HG03520 (cell line): Measurements from ENCODE around the gene ARHGEF17.

Experiments
- ATAC-seq: cut with Tn5 transposase; IDR thresholded peaks from one replicate; pipeline ENCODE4 v1.9.1; 2021; ENCODE audit warnings: mild to moderate bottlenecking, moderate library complexity; ENCODE audit not compliant: unreplicated experiment

ARHGEF17 gene

GRCh38 chr11:73391665-73392064 is 83.6 kb downstream of the ARHGEF17 start:
- ATAC-seq, result no peak

GRCh38 chr11:73392108-73393010 is 84.3 kb downstream of the ARHGEF17 start:
- ATAC-seq, result no peak

GRCh38 chr11:73393011-73393380 is 84.9 kb downstream of the ARHGEF17 start:
- ATAC-seq, result no peak

DNA sequence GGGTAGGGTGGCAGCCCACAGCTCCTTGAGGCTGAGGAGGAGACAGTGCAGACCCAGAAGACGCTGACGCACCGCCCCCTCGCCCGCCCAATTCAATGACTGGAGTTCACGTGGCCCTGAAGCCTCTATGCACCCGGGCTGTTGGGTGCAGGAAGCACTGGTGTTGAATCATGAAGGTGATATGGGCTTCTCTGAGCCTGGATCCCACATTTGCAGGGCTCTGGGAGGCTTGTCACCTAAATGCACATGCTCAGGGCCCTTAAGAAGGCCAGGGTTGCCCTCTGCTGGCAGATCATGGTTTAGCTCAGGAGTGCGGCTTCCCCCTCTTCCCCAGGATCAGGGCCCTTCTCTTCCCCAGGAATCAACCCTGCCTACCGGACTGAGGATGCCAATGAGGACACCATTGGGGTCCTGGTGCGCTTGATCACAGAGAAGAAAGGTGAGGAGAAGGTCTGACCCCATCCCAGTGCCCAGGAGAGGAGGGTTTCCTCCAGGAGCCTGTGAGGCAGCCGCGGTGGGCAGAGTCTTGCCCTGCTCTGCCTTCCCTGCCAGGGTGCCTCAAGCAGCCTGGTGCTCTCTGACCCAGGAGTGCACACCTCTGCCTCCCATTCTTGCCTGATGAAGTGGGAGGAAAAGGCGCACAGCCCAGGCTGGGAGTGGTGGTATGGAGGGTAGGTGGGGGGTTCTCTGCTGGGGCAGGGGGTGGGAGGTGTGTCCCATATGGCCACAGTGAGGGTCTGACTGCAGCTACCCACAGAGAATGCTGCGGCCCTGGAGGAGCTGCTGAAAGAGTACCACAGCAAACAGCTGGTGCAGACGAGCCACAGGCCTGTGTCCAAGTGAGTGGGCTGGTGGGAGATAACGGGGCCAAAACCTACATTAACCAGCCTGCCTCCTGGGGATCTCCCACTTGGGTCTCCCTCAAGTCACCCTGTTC is 85.7 kb downstream of the ARHGEF17 start:
- ATAC-seq, result no peak

- ATAC-seq, result no peak
Observed at GRCh38 chr11:73394416-73395296, 86.6 kb downstream of the ARHGEF17 start.

DNA sequence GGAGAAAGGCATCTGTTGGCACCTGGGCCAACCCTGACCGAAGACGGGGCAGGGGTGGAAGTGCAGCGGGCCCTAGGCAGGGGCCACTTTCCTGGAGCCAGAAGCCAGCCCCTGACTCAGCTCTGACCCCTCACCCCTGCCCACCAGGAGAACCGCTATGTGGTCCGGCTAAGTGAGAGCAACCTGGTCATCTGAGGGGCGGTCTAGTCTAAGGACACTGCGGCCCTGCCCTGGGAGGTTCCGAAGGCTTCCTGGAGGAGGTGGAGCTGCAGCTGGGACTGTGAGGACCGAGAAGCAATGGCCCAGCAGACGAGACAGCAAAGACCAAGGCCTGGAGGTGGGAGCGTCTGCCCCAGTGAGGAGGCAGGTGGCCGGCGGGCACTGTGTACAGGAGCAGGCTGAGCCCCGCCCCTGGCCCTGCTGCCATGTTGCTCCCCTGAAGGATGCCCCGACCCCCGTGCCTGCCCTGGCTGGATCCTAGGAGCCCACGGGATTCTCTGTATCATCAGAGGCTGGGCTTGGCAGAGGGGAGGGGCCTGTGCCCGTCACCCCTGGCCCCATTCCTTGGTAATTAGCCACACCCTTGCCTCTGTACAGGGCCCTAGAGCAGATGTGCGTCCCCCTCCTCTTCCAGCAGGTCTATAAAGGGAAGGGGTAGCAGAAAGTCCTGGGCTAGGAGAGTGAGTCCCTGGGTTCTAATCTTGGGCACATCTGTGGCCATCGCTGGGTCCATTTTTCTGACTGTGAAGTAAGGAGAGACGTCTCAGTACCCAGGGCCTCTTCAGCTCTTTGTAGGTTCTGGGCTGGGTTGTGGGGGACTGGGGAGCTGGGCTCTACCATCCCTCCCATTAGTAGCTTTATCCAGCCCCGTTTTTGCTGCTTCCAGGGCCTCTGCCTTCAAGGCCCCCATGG is 87.5 kb downstream of the ARHGEF17 start:
- ATAC-seq, result no peak

DNA sequence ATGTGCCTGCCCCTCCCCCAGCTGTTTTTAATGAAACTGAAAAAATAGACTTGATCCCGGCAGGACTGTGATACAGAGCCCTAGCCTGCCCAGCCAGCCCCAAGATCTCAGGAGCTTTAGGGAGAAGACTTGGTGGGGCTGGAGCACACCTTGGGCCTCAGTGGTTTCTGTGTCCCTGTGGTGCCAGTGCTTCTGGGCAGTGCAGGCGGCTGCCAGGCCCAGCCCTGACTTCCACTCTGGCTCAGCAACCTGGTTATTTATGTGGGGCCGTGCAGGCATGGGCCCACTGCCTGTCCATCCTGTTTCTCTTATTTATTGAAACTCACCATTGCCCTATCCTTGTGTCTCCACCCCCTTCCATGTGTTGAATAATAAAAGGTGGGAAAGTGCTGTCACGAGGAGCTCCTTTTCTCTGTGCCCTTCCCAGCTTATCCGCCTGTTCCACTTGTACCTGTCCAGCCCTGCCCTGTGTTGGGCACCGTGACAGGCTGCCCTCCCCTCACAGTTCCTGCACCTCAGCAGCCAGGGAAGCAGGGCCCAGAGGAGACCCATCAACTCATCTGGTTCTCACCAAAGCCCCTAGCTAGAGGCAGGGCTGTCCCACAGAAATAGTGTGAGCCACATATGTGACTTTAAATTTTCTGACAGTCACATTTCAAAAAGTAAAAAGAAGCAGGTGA is 88.3 kb downstream of the ARHGEF17 start:
- ATAC-seq, result no peak

GRCh38 chr11:73396985-73397384 is 88.9 kb downstream of the ARHGEF17 start:
- ATAC-seq, result no peak

DNA sequence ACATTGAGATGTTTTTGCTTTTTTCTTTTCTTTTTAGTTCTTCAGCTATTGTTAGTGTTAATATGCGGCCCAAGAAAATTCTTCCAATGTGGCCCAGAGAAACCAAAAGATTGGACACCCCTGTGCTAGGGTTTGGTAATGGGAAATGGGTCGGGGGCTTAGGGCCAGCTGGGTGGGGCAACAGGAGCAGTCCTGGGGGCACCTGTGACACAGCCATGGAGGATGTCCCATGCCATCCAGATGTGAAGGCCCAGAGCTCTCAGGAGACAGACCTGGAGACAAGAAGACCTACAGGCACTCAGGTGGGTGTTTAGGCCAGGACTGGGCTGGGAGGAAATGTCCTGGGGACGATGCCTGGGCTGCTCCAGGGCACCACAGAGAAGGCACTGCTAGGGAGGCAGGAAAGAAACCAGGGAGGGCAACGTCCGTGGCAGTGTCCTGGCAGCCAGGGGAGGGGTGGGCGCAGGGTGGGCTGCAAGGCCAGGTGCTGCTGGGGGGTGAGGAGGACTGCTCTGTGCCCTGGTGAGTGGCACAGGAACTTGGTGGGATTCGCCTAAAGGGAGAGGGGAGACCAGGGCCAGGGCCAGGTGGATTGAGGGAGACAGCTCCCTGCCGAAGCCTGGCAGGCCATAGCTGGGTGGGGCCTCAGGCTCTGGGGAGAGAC is 89.5 kb downstream of the ARHGEF17 start:
- ATAC-seq, result no peak

DNA sequence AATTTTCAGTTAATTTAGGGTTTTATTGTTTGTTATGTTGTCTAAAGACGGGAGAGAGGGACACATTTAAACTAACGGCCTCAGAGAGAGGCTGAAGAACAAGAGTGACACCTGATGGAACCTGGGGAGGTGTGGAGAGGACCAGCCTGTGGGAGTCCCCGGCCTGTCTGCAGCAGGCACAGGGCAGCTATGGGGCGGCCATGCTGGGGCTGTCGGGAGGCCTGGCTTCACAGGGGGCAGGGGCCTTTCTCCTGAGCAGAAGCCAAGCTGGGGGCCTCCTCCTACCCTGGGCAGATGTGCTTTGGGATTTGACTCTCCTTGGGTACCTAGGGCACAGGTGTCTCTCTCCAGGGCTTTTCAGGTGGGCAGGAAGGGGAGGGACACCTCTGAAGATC is 90.1 kb downstream of the ARHGEF17 start:
- ATAC-seq, result no peak

DNA sequence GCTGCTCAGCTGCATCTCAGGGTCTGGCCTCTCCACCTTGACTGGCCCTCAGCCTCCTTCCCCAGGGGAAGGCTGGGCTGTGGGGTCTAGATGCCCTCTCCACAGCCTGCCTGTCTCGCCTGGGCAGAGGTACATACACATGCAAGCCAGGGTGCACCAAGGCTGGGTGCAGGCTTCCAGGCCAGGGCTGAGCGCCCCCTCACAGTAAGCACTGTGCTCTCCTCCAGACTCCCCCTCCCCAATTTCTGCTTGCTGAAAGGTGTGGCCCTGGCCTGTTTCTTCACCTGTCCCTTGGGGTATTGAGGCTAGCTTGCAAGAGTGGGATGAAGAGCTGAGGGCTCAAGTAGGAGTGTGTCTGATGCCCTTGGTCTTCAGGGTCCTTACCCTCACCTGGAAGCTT is 90.6 kb downstream of the ARHGEF17 start:
- no peak for ATAC-seq

DNA sequence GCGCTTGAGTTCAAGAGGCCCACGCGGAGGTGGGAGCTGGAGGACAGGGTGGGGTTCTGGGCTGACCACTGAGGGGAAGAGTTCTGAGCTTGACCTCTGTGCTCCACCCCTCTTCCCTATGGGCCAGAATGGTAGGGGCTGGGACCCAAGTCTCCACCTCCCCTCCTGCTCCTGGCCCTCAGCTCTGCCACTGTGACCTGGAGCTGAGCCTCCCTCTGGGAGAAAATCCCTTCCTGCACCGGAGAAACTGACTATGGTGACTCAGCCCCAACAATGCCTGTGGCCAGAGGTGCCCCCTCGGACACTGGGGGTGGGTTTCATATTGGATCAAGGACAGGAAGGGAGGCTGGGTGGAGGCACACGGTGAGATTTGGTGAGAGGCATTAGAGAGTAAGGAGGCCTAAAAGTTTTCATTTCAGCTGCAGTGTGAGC is 91.1 kb downstream of the ARHGEF17 start:
- no peak for ATAC-seq

DNA sequence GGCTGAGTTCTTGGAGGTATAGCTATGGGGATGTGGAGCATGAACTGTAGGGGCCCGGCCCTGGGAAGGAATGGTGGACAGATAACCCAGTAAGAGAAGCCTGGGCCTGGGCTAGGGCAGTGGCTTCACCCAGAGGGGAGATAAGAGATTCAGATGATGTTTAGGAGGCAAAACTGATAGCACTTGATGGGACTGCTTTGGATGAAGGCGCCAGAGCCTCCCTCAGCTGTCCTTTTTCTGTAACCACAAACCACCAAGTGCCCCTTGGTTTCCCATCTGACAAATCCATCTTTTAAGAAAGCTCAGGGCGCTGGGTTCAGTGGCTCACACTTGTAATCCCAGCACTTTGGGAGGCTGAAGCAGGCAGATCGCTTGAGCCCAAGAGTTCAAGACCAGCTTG is 91.6 kb downstream of the ARHGEF17 start:
- ATAC-seq, result no peak

DNA sequence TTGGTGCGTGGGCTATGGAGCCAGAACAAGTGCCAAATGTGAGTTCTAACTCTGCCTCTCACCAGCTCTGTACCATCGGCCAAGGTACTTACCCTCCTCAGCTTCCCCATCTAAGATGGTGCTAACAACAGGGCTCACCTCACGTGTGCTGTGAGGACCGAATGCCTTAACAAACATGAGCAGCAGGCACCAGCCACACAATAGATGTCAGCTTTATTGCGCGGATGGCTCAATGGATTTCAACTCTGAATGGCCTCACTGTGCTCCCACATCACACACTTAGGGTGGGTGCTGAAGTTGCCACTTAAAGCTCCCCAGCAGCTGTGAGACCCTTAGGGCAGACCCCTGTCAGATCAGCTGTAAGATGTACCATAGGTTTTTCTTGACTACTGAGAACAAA is 92.2 kb downstream of the ARHGEF17 start:
- no peak for ATAC-seq

DNA sequence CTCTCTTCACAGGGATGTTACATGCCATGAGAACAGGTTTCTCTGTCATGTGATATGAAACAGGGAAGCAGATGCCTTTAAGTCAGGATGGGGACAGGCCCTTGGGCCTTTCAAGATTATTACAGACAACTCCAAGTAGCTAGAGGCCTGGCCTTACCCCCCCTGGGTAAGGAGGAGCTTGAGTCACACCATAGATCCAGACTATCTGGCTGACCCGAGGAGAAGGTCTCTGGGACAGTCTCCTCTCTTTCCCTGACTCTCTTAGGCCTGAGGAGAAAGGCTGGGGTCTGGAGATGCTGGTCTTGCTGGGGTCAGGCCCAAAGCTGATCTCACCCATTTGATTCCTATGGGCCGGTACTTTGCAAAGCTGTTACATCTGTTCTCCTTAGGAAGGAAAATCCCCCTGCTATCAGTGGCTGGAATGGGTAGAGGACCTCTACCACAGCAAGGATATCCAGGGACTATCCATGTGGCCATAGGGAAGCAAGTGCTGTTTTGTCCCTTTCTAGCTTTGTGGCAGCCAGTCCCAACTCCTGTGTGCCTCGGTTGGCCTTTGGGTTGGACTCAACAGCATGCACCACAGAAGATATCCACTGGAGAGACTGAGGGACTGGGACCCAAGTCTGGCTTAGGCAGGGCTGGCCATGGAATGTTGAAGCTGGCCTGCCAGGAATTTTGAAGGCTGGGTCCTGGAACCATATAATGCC is 93.3 kb downstream of the ARHGEF17 start:
- ATAC-seq, result no peak

DNA sequence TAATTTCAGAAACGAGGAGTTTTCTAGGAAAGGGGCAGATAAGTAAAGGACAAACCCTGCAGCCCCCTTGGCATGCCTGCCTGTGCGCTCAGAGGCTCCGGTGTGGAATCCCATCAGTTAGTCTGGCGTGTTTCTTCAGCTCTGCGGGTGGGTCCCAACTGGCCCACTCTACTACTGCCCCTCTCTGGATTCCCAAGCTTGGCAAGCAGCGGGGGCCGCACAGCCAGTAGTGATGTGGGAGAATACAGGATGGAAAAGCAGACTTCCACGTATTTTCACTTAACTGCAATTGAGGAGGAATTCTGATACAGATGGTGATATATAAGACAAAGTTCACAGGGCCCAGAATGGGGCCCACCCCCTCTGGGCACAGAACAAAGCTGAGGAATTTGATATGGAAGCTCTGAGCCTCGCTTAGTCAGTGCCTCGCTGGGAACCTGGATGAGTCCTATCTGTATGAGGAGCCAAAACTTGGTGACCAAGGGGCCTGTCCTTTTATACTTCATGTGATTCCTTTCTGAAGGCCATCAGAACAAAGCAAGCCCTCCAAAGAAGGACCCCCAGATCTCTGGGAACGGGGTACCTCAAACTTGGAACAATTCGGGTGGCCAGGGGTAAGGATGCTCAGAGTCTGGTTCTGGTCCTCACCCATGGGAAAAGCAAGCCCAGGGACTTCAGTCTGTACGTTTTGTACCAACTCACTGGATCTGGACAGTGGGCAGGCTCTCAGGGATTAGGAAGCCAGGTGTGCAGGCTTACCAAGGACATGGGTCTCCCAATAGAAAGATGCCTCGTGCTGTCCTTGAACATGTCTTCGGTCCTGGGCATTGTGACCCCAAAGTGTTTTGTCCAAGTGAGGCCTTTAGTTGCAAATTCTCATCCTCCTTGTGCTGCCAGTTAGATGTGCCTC is 94.1 kb downstream of the ARHGEF17 start:
- no peak for ATAC-seq

- ATAC-seq, result no peak
Observed at GRCh38 chr11:73402834-73403185, 94.7 kb downstream of the ARHGEF17 start.
